H9 (cell line): Measurements from ENCODE around the gene TLL2. TPM values are rescaled to one million over a fixed set of nuclear protein-coding genes. Genes with fewer than 3 reads are reported as not detected.

Experiments
- DNase-seq: peaks from one replicate; pipeline ENCODE4 v3.0.0-alpha.2; 2017
- H2AFZ ChIP-seq: one replicate; pipeline ENCODE4 v1.6.1; 2013; ENCODE audit warnings: mild to moderate bottlenecking, low read length, control low read depth, moderate library complexity
- H2AK5ac ChIP-seq: 2 replicates; pipeline ENCODE4 v1.6.1; 2013; ENCODE audit warnings: low read length, control low read depth, mixed read lengths; ENCODE audit not compliant: insufficient read length
- H2BK120ac ChIP-seq: one replicate; pipeline ENCODE4 v1.6.1; 2013; ENCODE audit warnings: low read depth, mild to moderate bottlenecking, low read length, control low read depth, inconsistent platforms; ENCODE audit not compliant: poor library complexity, severe bottlenecking
- H2BK12ac ChIP-seq: 2 replicates; pipeline ENCODE4 v1.6.1; 2013; ENCODE audit warnings: low read length, control low read depth, mixed read lengths, low read depth; ENCODE audit not compliant: insufficient read length
- H2BK15ac ChIP-seq: 2 replicates; pipeline ENCODE4 v1.6.1; 2013; ENCODE audit warnings: low read depth, low read length, control low read depth
- H2BK20ac ChIP-seq: one replicate; pipeline ENCODE4 v1.6.1; 2013; ENCODE audit warnings: low read depth, mild to moderate bottlenecking, low read length, control low read depth, inconsistent platforms; ENCODE audit not compliant: poor library complexity, severe bottlenecking
- H2BK5ac ChIP-seq: 2 replicates; pipeline ENCODE4 v1.6.1; 2013; ENCODE audit warnings: low read length, control low read depth, mixed read lengths; ENCODE audit not compliant: insufficient read length
- H3K14ac ChIP-seq: 2 replicates; pipeline ENCODE4 v1.6.1; 2013; ENCODE audit warnings: low read length, control low read depth; ENCODE audit not compliant: insufficient read depth
- H3K18ac ChIP-seq: 2 replicates; pipeline ENCODE4 v1.6.1; 2013; ENCODE audit warnings: low read depth, mild to moderate bottlenecking, mixed read lengths, low read length, control low read depth; ENCODE audit not compliant: insufficient read length
- H3K23ac ChIP-seq: 2 replicates; pipeline ENCODE4 v1.6.1; 2013; ENCODE audit warnings: low read length, control low read depth, mixed read lengths, low read depth; ENCODE audit not compliant: insufficient read length
- H3K23me2 ChIP-seq: 2 replicates; pipeline ENCODE4 v1.6.1; 2013; ENCODE audit warnings: low read depth, mild to moderate bottlenecking, mixed read lengths, low read length, control low read depth; ENCODE audit not compliant: insufficient read length, poor library complexity, severe bottlenecking
- H3K27ac ChIP-seq: 2 replicates; pipeline ENCODE4 v1.5.1; 2013; ENCODE audit warnings: low read length, control low read depth, mixed read lengths, low read depth; ENCODE audit not compliant: insufficient read length
- H3K27me3 ChIP-seq: 2 replicates; pipeline ENCODE4 v1.6.1; 2013; ENCODE audit warnings: low read length, control low read depth, inconsistent platforms; ENCODE audit not compliant: insufficient read depth
- H3K4ac ChIP-seq: 2 replicates; pipeline ENCODE4 v1.6.1; 2013; ENCODE audit warnings: low read depth, mild to moderate bottlenecking, control low read depth, inconsistent platforms, low read length, moderate library complexity
- H3K4me1 ChIP-seq: 2 replicates; pipeline ENCODE4 v1.6.1; 2013; ENCODE audit warnings: low read length, control low read depth, inconsistent platforms; ENCODE audit not compliant: insufficient read depth
- H3K4me2 ChIP-seq: 2 replicates; pipeline ENCODE4 v1.6.1; 2013; ENCODE audit warnings: low read length, control low read depth, mixed read lengths; ENCODE audit not compliant: insufficient read length, insufficient read depth
- H3K56ac ChIP-seq: 2 replicates; pipeline ENCODE4 v1.6.1; 2013; ENCODE audit warnings: low read depth, mild to moderate bottlenecking, mixed read lengths, low read length, control low read depth; ENCODE audit not compliant: insufficient read length
- H3K79me1 ChIP-seq: 2 replicates; pipeline ENCODE4 v1.6.1; 2013; ENCODE audit warnings: low read depth, mild to moderate bottlenecking, moderate library complexity, low read length, control low read depth, inconsistent platforms; ENCODE audit not compliant: insufficient read depth, poor library complexity, severe bottlenecking
- H3K79me2 ChIP-seq: 2 replicates; pipeline ENCODE4 v1.6.1; 2013; ENCODE audit warnings: low read length, control low read depth, inconsistent platforms; ENCODE audit not compliant: insufficient read depth
- H3K9ac ChIP-seq: 2 replicates; pipeline ENCODE4 v1.6.1; 2013; ENCODE audit warnings: low read length, control low read depth, mixed read lengths; ENCODE audit not compliant: insufficient read length; ENCODE audit errors: extremely low read depth
- H3K9me3 ChIP-seq: one replicate; pipeline ENCODE4 v1.6.1; 2013; ENCODE audit warnings: low read depth, low read length, inconsistent platforms; ENCODE audit not compliant: control insufficient read depth
- H3T11ph ChIP-seq: one replicate; pipeline ENCODE4 v1.6.1; 2013; ENCODE audit warnings: mild to moderate bottlenecking, low read length, control low read depth, inconsistent platforms
- H4K20me1 ChIP-seq: one replicate; pipeline ENCODE4 v1.6.1; 2013; ENCODE audit not compliant: control insufficient read depth, insufficient read length, insufficient read depth
- H4K5ac ChIP-seq: 2 replicates; pipeline ENCODE4 v1.6.1; 2013; ENCODE audit warnings: low read depth, mild to moderate bottlenecking, mixed read lengths, low read length, control low read depth; ENCODE audit not compliant: insufficient read length
- H4K8ac ChIP-seq: replicated peaks from 2 replicates; pipeline ENCODE4 v1.6.1; 2013; ENCODE audit warnings: low read length, control low read depth, mixed read lengths, low read depth; ENCODE audit not compliant: insufficient read length
- H4K91ac ChIP-seq: 2 replicates; pipeline ENCODE4 v1.6.1; 2013; ENCODE audit warnings: low read depth, mild to moderate bottlenecking, moderate library complexity, mixed read lengths, low read length, control low read depth; ENCODE audit not compliant: insufficient read length
- H3K27ac Mint-ChIP-seq, 3 experiments: 2 replicates in 2 of 3; 3 replicates in 1 of 3; pipeline ENCODE4 v1.8.0; 2020 to 2021; ENCODE audit warnings: mixed read lengths in 3 of 3, mild to moderate bottlenecking in 1 of 3, moderate library complexity in 1 of 3
- H3K27me3 Mint-ChIP-seq: 2 replicates; pipeline ENCODE4 v1.8.0; 2021; ENCODE audit warnings: low read depth, mild to moderate bottlenecking, moderate library complexity, mixed read lengths
- H3K36me3 Mint-ChIP-seq, 3 experiments: 2 replicates in 2 of 3; 3 replicates in 1 of 3; pipeline ENCODE4 v1.8.0; 2020 to 2021; ENCODE audit warnings: low read depth in 3 of 3, mixed read lengths in 3 of 3; ENCODE audit not compliant: insufficient read depth in 1 of 3
- H3K4me1 Mint-ChIP-seq, 2 experiments: 2 replicates each; pipeline ENCODE4 v1.8.0; 2020; ENCODE audit warnings: mixed read lengths in 2 of 2
- H3K4me3 Mint-ChIP-seq, 2 experiments: 2 replicates in 1 of 2; 3 replicates in 1 of 2; pipeline ENCODE4 v1.8.0; 2020 to 2021; ENCODE audit warnings: mild to moderate bottlenecking in 2 of 2, mixed read lengths in 2 of 2, moderate library complexity in 1 of 2
- H3K9me3 Mint-ChIP-seq, 2 experiments: 2 replicates in 1 of 2; 3 replicates in 1 of 2; pipeline ENCODE4 v1.8.0; 2020; ENCODE audit warnings: mild to moderate bottlenecking in 2 of 2, mixed read lengths in 2 of 2, moderate library complexity in 1 of 2
- CTCF ChIP-seq: fragments of 200-600 bp; sonication (generic); conservative IDR thresholded peaks from 3 replicates; pipeline ENCODE4 v1.8.0; 2021; ENCODE audit warnings: antibody characterized with exemption, mild to moderate bottlenecking
- WGBS: extraction: QIAGEN DNeasy Blood & Tissue Kit; methylation state at CpG from one replicate; pipeline ENCODE4 v1.1.7; 2013; ENCODE audit warnings: missing lambda C conversion rate, low lambda C conversion rate, mixed read lengths; ENCODE audit not compliant: insufficient read length; ENCODE audit errors: extremely low coverage; 5-methylcytosine and 5-hydroxymethylcytosine counted together
- total RNA-seq: library from RNA; stranded (reverse); gene quantifications from 2 replicates; pipeline ENCODE4 v1.2.1, GENCODE V29; 2021

Gene TLL2
- total RNA-seq, 1 experiment from 2014 or later: 1.4 TPM

DNA sequence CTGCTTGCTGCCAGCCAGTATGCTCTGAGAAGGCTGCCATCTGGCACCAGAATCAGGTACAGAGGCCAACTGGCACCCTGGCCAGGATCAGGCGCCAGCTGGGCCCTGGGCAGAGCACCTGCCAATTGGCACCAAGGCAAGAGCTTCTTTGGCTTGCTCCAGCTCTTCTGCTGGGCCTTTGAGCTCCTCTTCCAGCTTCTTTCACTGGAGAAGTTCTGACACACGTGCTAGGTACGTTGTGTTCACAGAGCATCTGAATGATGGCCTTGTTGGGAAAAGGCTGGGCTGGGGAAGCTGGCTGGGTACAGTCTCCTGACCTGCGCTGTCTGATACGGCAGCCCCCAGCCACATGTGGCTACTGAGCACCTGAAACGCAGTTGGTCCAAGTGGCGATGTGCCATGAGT lies 123.3 kb downstream of the TLL2 start:
- Histone ChIP-seq H2BK20ac (no peak overlapping the region), H4K8ac (no peak overlapping the region), H3T11ph (no peak overlapping the region), H3K23me2 (no peaks in the 10 kb centered on the region), H3K9ac (no peak overlapping the region), H4K91ac (no peak overlapping the region), H2AK5ac (no peak overlapping the region), H3K79me2 (no peaks in the 10 kb centered on the region), H2BK5ac (no peak overlapping the region), H3K56ac (no peak overlapping the region), H3K4ac (no peak overlapping the region), H3K23ac (no peak overlapping the region), H3K27ac (no peak overlapping the region), H3K4me2 (no peak overlapping the region), H2BK120ac (no peak overlapping the region), H2BK12ac (no peak overlapping the region), H3K79me1 (no peaks in the 10 kb centered on the region), H3K4me1 (no peaks in the 10 kb centered on the region), H3K14ac (no peak overlapping the region; the same call in 1 of the 2 replicates), H4K20me1 (no peaks in the 10 kb centered on the region), H3K27me3 (no peaks in the 10 kb centered on the region), H2BK15ac (no peak overlapping the region), H4K5ac (no peak overlapping the region), H2AFZ (no peak overlapping the region), H3K18ac (no peak overlapping the region), H3K9me3 (no peaks in the 10 kb centered on the region)
- no peak for TF ChIP-seq CTCF
- Mint-ChIP-seq H3K27ac (no peak overlapping the region), H3K4me3 (no peak overlapping the region), H3K27me3 (peaks cover 11% of the 10 kb centered on the region), H3K9me3 (no peaks in the 10 kb centered on the region), H3K36me3 (peaks cover 0 to 2% (median 0%) of the 10 kb centered on the region in 3 experiments; a peak in 1 of 7 replicates), H3K4me1 (peaks cover 0 to under 1% of the 10 kb centered on the region in 2 experiments; a peak in 2 of 4 replicates)
- no peak for DNase-seq
- WGBS: no CpG with 5 or more reads among the region's 7 CpGs
